Stimulated activated CD8-positive, alpha-beta memory T cell treated with anti-CD3 and anti-CD28 coated beads, Interleukin-15, amount 100 ng/mL, for 4 hours (primary cell): ENCODE data around the gene C19orf25.
"Not testable (repeated sequence)": the region's sequence is repeated elsewhere in the genome, so short reads cannot be mapped to it uniquely, and the experiment has no call there.

Source experiments
- DNase-seq, 2 donors: peaks; one replicate each; pipeline ENCODE4 v3.0.0-alpha.2; 2020; ENCODE audit warnings: low read depth in 2 of 2

C19orf25 gene

GRCh38 chr19:1478934-1479707 is at the start of gene C19orf25:
Gene C19orf25 (minus strand): TSS chr19:1479215. CDS start chr19:1478903, 312 bp downstream.
- peak; percentile 80 to 85 for DNase-seq

- DNase-seq, result no peak
These were observed 48.8 kb upstream of the C19orf25 start for GRCh38 chr19:1527650-1528309.

- no peak for DNase-seq
These were observed 48.1 kb upstream of the C19orf25 start for GRCh38 chr19:1526979-1527649.

GRCh38 chr19:1526066-1526778 is 47.2 kb upstream of the C19orf25 start:
- DNase-seq, result no peak

DNA sequence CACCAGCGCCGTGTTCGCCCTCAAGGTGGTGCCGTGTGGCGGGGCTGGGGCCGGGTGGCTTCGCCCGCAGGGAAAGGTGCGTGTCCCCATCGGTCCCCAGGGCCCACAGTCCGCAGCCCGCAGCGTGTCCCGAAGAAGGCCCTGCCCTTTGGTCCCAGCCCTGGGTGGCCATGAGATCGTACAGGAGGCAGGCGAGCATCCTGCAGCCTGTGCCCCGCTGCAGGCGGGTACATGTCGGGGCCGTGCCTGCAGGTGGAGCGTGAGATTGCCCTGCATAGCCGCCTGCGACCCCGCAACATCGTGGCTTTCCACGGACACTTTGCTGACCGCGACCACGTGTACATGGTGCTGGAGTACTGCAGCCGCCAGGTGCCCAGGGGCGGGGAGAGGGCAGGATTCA is 46.3 kb upstream of the C19orf25 start:
- no peak for DNase-seq

GRCh38 chr19:1524972-1525325 is 45.9 kb upstream of the C19orf25 start:
- DNase-seq, result no peak

- DNase-seq, result no peak
These were observed 45.4 kb upstream of the C19orf25 start for GRCh38 chr19:1524287-1524971.

- no peak for DNase-seq
These were observed 44.6 kb upstream of the C19orf25 start, which contains the start of gene PLK5 for GRCh38 chr19:1523412-1524286. Gene PLK5 (plus strand): TSS chr19:1524077. CDS start chr19:1526997, 2,920 bp downstream.

GRCh38 chr19:1522838-1523237 is 43.8 kb upstream of the C19orf25 start:
- no peak for DNase-seq

DNA sequence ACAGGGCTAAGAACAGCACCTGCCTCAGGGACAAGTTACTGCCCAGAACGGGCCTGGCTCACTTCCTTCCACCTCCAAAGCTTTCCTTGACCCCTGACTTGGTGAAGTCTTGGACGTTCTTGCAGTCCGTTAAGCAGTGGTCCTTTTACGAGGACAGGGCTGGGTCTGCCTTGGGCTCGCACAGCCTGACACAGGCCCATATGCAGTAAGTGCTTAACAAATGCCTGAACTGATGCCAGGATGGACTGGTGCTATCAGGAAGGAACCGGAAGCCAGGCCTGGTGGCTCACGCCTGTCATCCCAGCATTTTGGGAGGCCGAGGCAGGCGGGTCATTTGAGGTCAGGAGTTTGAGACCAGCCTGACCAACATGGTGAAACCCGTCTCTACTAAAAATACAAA is 43.0 kb upstream of the C19orf25 start:
- DNase-seq, result no peak

DNA sequence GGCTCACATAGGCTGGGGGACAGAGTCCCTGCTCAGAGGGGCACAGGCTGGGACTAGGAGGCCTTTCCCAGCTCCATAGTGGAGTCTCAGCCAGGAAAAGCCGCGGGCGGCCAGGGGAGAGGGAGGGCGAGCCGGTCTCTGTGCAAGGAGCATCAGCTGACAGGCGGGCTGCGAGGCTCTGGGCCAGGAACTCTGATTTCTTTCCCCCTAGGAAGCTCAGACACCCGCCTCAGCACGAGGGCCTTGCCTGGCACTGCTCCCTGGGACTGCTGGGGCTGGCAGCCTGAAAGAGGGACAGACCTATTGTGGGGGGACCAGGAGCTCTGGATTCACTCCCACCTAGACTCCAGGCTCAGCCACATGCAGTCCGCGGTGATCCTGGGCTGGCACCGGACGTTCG is 42.6 kb upstream of the C19orf25 start:
- DNase-seq, result no peak

- DNase-seq, result no peak
These were observed 41.3 kb upstream of the C19orf25 start for GRCh38 chr19:1520203-1520780.

DNA sequence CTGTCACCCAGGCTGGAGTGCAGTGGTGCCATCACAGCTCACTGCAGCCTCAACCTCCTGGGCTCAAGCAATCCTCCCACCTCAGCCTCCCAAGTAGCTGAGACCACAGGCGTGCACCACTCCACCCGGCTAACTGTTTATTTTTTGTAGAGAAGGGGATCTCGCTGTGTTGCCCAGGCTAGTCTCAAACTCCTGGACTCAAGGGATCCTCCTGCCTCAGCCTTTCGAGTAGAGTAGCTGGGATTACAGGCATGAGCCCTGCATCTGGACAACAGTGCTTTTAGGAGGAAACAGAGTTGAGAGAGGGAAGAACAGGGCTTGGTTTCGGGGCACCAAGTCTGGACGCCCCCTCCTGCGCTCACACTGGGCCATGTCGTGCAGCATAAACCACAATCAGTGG is 40.8 kb upstream of the C19orf25 start:
- not testable (repeated sequence) for DNase-seq

GRCh38 chr19:1518471-1518870 is 39.5 kb upstream of the C19orf25 start:
- no peak for DNase-seq

- DNase-seq, result no peak
These were observed 37.4 kb upstream of the C19orf25 start for GRCh38 chr19:1516395-1516753.

DNA sequence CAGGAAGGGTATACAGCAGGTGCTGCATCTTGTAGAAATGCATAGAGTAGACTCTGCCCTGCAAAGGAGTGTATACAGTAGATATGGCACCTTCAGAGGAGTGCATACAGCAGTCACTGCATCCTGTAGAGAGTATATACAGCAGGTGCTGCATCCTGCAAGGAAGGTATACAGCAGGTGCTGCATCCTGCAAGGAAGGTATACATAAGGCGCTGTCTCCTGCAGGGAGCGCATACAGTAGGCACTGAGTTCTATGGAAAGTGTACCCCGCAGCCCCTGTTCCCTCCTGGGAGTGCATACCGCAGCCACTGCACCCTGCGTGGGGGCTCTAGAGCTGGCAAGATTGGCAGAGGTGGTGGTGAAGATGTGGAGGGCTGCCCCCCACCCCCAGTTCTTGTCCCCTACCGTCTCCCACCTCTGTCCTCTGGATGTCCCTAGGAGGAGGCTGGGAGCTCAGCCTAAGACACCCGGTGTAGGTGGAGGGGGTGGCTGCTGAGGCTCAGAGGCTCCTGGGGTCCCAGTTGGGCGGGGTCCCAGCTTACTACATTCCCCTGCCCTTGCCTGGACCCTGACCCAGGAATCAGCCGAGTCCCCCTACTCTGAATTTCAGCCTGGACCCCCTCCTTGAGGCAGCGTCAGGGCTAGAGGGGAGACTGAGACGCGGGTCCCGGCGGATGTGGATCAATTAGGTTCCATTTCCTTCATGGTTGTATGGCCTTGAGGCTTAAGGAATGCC is 36.1 kb upstream of the C19orf25 start:
- DNase-seq, result no peak

DNA sequence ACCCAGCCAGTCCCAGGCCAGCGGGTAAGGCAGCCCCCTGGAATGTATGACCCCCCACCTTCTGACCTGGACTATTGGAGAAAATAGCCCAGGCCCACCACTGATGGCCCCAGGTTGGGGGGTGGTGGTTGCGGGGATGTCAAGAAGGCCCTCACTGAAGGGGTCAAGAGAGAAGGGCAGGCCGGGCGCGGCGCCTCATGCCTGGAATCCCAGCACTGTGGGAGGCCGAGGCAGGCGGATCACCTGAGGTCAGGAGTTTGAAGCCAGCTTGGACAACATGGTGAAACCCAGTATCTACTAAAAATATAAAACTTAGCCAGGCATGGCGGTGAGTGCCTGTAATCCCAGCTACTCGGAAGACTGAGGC is 35.3 kb upstream of the C19orf25 start:
- DNase-seq, result no peak

- peak; percentile 34 to 38 for DNase-seq
These were observed 34.7 kb upstream of the C19orf25 start for GRCh38 chr19:1513499-1514294.
